Stimulated activated CD8-positive, alpha-beta memory T cell treated with anti-CD3 and anti-CD28 coated beads, Interleukin-12 subunit alpha, Interleukin-12 subunit beta, amount 100 ng/mL, for 1 hour (primary cell): ENCODE results near the gene DNAH17.
"Not testable (repeated sequence)": the region's sequence is repeated elsewhere in the genome, so short reads cannot be mapped to it uniquely, and the experiment has no call there.

Source experiments
- DNase-seq: peaks from one replicate; pipeline ENCODE4 v3.0.0-alpha.2; 2020; ENCODE audit warnings: low read depth

The DNAH17 gene

DNA sequence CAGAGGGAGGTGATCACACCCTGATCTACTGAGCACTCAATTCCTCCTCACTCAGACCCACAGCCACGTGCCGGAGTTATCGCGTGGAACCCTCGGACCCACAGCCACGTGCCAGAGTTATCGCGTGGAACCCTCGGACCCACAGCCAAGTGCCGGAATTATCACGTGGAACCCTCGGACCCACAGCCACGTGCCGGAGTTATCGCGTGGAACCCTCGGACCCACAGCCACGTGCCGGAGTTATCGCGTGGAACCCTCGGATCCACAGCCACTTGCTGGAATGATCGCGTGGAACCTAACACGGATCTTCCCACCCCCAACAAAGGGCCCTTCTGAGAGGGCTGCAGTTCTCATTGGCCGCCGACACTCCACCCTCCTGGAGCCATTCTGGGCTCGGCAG, 101.0 kb downstream of the DNAH17 start:
- DNase-seq = no peak

GRCh38 chr17:78475211-78475610, 102.0 kb downstream of the DNAH17 start:
- no peak for DNase-seq

- peak; percentile 9 for DNase-seq
Observed at GRCh38 chr17:78474614-78475146, 102.5 kb downstream of the DNAH17 start.

DNA sequence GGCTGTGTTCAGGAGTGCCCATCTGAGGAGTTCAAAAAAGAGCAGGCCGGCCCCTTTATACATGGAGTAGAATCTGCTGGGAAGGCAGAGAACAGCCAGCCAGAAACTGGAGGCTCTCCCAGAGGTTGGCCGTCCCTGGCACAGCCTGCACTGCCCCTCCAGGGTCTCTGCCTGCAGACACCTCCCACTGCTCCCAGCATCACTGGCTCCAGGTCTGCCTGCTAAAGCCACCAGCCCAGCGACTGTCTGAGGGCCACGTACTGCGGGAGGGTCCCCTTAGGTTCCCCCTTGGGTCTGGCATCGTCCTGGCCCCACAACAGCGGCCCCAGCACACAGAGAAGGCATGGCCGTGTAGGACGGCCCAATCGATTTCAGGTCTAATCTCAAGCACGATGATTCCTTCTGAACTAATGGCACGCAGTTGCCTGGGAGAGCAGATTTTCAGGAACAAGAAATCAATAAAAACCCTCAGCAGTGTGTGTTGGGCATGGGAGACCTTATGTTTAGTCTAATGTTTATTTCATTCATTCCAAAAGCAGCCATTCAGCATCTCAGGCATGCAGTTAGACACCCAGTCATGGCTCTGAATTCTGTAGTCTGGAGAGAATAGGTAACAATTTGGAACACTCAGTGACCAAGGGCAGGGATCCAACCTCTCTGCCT, 103.1 kb downstream of the DNAH17 start:
- no peak for DNase-seq

GRCh38 chr17:78472035-78472905, 104.9 kb downstream of the DNAH17 start:
- no peak for DNase-seq

DNA sequence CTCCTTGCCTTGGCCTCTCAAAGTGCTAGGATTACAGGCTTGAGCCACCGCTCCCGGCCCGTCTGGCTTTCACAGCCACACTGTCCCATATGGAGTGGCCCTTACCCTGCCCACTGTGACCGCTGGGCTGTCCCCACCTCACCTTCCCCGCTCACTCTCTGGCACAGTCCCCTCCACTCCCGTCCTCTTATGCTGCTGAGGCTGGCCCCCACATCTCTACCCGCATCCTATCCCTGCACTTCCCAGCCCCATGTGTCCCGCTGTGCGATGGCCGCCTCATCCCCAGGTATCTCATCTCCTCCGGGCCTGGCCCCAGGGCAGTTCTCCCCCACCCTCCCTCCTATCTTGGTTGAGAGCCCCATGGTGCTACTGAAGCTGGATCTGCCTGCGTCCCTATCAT, 105.6 kb downstream of the DNAH17 start:
- no peak for DNase-seq

GRCh38 chr17:78469443-78469842, 107.8 kb downstream of the DNAH17 start:
- no peak for DNase-seq

GRCh38 chr17:78468366-78468765, 108.8 kb downstream of the DNAH17 start:
- no peak for DNase-seq

DNA sequence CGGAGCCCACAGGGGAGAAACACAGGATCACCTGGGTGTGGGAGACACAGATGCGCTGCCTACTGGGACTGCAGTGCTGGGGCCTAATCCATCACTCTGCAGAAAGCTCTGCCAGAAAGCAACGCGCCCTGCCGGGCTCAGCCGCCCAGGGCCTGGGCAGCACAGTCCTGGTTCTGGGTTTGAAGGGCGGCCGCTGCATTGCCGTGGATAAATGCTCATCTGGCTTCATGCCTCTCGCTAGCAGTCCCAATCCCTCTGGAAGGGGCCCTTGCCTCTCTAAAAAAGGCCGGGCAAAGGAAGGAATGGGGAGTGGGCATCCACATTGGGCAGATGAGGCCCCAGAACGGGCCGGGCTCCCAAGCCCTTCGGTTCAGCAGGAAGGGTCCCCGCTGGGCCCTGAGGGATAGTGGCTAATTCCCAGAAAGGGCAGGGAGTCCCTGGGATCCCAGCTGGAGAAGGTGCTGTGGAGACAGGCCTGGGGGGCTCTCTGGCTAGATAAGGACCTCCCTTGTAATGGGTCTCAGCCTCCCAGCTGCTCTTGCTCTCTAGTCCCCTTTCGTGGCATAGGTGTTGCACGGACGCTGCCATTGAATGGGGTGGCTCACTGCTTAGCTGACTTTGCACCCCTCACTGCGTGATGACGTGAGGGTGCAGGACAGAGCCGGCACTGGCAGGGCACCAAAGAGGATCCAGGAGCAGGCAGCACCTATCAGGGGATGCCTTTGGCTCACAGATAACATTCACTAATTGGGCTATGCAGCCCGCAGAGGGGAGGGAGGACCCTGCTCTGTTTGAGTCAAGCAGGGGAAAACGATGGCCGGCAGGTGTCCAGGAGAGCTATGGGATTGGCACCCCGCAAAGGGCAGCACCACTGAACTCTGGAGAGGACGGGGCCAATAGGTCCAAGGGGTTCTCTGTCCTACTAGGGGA, 110.1 kb downstream of the DNAH17 start:
- DNase-seq = no peak

DNA sequence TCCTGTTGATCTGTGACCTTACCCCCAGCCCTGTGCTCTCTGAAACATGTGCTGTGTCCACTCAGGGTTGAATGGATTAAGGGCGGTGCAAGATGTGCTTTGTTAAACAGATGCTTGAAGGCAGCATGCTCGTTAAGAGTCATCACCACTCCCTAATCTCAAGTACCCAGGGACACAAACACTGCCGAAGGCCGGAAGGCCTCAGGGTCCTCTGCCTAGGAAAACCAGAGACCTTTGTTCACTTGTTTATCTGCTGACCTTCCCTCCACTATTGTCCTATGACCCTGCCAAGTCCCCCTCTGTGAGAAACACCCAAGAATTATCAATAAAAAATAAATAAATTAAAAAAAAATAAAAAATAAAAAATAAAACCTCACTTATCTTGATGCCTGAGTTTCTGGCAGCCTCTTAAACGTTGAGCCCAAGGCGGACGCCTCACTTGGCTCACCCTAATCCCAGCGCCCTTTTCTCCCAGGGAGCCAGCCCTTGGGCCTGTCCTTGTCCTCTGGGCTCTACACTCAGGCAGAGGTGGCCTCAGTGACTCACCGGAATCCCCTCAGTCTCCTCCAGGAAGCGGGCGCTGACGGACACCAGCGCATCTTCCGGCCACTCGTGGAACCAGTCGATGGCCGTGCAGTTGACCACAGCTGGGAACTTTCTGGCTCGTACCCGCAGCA, 110.9 kb downstream of the DNAH17 start:
- not testable (repeated sequence) for DNase-seq

DNA sequence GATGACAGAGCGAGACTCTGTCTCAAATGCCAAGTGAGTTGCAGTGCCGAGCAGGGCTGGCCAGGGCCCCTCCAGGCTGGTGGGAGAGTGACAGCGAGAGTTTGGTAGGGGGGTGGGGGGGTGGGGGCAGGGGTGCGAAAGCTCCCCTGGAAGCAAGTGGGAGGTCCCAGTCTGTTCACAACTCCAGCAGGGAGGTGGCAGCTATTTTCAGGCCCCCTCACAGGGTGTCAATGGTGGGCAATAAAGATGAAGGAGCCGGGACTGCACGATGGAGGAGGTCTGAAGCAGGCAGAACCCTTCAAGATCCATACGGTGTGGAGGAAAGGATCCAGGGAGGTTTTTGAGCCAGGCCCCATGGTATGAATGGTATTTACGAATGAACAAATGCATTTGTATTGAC, 115.0 kb downstream of the DNAH17 start:
- no peak for DNase-seq

- no peak for DNase-seq
Observed at GRCh38 chr17:78461799-78462053, 115.5 kb downstream of the DNAH17 start.

DNA sequence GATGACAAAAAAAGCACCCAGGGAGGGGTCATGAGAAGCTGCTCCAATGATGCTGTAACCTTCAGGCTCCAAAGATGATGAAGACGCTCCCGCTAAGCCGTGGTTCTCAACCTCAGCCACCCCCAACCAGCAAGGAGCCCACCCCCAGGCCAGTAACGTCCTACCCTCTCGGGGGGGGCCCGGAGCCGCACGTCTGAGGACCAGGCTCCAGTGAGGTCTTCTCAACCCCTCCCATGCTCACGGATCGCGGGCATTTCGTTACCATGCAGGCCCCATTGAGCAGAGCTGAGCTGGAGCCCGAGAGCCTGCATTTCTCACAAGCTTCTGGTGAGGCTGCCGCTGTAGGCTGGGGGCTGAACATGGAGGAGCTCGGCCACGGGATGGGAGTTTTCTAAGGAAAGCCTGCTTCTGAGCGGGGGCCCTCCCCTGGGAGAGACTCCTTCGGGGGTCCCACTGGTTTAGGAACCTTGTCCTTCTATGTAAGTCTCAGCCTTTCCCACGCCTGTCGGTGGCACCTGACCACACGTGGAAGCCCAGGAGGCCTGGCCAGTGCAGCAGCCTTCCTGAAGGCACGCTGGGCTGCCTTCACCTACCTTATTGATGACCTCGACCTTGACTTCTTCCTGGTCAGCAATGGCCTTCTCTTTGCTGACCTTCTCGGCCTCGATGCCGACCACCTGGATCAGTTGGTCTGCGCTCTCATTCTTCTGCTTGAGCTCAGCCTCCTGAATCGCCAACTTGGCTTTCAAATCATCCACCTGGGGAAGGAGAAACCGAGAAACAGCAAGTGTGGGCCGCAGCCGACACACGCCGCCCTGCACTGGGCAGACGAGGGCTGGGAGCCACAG, 116.0 kb downstream of the DNAH17 start:
- no peak for DNase-seq

DNA sequence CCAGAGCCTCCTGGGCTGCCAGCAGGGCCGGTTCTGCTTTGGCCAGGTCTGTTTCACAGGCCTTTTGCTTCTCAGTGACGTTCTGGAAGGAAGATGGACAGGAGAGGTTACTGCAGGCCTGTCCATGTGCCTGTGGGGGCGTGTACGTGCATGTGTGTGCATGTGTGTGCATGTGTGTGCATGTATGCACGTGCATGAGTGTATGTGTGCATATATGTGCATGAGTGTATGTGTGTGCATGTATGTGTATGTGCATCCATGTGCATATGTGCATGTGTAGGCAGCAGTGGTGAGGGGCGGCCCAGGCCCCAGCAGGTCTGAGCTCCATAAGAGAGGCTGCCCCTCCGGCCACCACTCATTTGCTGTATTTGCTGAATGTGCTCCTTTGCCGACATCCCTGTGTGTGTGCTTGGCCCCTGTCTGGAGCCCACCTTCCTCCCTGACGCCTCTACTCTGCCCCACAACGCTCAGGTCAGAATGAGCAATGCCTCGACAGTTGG, 117.0 kb downstream of the DNAH17 start:
- DNase-seq = no peak

- DNase-seq = no peak
Observed at GRCh38 chr17:78459696-78460095, 117.5 kb downstream of the DNAH17 start.

DNA sequence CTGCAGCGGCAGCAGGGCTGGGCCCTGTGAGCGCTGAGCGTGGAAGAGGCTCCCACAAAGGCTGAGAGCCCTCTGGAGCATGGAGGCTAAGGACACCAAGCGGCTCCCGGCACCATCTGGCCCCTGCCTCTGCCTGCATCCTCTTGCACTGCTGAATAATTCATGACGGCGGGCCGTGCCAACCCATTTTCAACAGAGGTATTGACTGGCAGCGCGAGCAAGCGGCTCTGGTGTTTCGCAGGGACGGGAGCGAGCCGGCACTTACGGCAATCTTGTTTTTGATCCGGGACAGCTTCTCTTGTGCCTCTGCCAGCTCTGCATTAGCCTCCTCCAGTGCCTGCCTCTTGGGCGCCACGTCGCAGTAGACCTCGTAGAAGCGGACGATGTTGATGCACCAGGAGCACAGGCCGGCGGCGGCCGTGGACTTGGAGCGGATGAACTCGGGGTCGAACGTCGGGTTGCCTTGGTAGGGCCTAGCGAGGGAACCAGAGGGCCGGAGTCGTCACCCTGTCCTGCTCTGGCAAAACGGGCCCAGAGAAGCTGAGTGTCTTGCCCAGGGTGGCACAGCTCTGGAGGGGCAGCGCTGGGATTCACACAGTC, 118.4 kb downstream of the DNAH17 start:
- DNase-seq = no peak

GRCh38 chr17:78458091-78458490, 119.1 kb downstream of the DNAH17 start:
- no peak for DNase-seq

DNA sequence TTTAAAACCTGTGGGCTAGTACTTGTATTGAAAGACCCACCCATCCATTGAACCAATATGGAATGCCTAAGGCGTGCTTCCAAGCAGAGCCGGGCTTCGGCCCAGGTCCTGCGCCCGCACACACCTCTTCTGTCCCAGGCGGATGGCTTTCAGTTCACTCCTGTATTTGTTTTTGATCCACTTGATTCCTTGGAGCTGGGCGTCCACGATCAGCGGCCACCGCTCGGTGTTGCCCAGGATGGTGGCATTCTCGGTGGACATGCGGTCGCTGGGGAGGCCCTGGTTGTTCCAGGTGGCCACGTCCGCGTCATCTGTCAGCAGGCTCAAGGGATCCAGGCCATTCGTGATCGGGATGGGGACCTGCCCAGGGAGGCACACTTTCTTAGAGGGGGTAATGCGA, 122.8 kb downstream of the DNAH17 start:
- DNase-seq = no peak

DNA sequence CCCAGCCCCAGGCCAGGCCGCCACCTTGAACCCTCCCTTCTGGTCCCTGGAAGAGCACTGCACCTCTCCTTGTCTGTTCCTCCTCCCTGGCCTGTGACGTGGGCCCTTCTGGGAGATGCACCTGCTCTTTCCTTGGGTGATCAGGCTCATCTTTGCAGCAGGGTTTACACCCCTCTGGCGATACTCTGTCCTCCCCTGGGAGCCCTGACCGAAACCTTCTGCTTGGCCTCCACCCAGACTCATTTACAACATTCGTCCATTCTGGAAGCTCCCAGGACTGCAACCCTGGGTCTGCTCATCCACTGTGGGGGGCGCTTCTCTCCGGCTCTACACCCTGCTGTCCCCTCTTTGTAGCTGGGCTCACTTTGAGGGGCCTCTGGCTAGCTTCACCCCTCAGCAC, 125.4 kb downstream of the DNAH17 start:
- no peak for DNase-seq

DNA sequence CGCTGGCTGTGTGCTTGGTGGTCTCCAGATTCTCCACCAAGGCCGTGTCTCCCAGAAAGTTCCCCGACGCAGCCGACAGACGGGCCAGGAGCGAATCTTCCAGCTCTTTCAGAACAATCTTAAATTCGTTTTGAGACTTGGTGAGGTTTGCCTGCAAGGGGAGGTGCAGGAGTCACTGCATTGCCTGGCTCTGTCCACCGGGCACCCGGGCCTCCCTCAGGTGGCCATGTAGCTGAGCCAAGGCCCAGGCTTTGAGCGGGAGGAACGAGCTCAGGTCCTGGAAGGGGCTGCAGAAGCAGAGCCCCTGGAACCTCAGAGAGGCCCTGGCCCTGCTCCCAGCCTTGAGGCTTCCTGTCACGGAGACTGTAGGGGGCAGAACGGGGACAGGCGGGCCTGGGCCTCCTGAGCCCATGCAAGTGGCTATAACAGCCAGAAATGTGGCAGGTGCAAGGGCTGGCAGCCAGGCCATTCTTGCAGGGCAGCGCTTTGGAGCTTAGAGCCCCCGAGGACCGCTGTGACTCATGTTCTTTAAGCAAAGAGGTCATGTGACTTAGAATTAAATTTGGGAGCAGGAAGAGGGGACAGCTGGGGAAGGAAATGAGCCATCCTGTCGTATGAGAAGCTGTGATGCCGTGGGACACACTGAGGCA, 126.4 kb downstream of the DNAH17 start:
- DNase-seq = no peak
